Caki2 (cell line): ENCODE measurements around the gene PKP3. TPM values are rescaled to one million over a fixed set of nuclear protein-coding genes. Genes with fewer than 3 reads are reported as not detected.
"Not testable (repeated sequence)": the region's sequence is repeated elsewhere in the genome, so short reads cannot be mapped to it uniquely, and the experiment has no call there.

Source experiments
- DNase-seq: peaks from one replicate; pipeline ENCODE4 v3.0.0-alpha.2; 2015; ENCODE audit warnings: low read depth
- in situ Hi-C: cut with HindIII; loops from 2 replicates; pipeline ENCODE4 v1.10.0; 2016; ENCODE audit warnings: low sequenced_read_pairs, low pct_unique_long_range_greater_than_20kb, mixed read lengths
- total RNA-seq: library from RNA; depleted of rRNA; stranded (reverse); fragments of >200 nt; shearing (Covaris generic); gene quantifications from 2 replicates; pipeline ENCODE4 v1.2.3, GENCODE V29; 2014; ENCODE audit warnings: low replicate concordance

PKP3 gene
- total RNA-seq, 1 experiment from 2014 or later, result 70.7 TPM

- in situ Hi-C loops, result no loop called here
- no peak for DNase-seq
Observed at GRCh38 chr11:432501-433100, 38.6 kb downstream of the PKP3 start.

- in situ Hi-C loops, result no loop called here
- DNase-seq, result no peak
Observed at GRCh38 chr11:433111-433510, 39.1 kb downstream of the PKP3 start.

DNA sequence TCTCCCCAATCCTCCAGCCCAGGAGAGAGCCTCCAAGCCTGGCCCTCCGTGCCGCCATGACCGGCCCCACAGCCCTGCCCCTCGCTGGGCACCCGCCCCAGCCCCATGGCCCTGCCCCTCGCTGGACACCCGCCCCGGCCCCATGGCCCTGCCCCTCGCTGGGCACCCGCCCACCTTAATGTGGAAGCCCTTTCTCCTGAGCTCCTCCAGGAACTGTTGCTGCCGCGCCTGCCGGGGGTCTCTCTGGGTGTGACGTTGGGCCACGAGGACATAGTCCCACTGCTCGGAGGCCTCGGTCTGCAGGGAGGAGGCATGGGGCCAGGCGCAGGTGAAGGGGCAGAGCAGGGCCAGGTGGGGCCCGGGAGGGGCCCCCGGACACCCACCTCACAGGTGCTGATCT, 39.6 kb downstream of the PKP3 start:
- no peak for DNase-seq
- in situ Hi-C loops, result no loop called here

DNA sequence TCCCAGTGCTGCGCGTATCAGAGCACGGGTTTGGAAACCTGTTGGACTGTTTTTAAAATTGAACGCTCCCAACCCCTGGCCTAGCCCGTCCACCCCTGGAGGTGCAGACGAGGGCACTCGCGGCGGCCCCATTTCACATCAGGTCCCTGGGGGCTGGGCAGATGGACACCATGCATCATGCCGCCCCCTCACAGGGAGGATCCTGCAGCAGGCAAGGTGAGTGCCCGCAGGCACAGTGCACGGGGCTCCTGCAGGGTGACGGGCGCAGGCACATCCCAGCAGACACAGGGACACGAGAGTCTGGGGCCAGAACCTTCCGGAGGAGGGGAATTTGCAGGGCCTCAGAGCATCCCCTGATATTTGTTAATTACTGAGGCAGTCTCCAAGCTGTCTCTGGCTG, 40.5 kb downstream of the PKP3 start:
- in situ Hi-C loops, result no loop called here
- DNase-seq, result no peak

GRCh38 chr11:434999-435740, 41.2 kb downstream of the PKP3 start:
- DNase-seq, in situ Hi-C loops: not testable (repeated sequence)

DNA sequence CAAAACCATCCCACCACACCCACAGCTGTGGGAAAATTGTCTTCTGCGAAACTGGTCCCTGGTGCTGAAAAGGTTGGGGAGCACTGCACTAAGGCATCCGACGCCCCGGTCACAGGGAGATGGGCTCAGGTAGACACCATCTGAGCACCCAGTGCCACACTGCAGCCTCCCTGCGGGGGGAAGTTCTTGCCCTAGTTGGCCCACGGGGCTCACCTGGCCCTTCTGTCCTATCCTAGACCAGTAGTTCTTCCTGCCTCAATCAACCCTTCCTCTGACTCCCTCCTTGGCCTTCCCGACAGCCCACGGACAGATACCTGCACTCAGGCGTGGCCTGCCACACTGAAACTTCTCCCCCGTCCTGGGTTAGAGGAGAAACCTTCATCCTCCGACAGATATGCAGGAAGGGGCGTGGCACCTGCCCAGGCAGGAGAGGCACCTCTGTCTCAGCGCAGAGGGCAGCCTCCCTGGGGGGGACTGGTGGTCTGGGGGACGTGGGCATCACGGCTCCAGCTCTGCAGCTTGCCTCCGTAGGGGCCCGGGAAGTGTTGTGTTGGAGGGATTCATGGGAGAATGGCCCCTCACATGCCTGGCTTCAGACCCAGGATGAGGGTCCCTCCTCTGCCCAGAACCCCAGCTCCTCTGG, 43.3 kb downstream of the PKP3 start:
- in situ Hi-C loops, result no loop called here
- no peak for DNase-seq

DNA sequence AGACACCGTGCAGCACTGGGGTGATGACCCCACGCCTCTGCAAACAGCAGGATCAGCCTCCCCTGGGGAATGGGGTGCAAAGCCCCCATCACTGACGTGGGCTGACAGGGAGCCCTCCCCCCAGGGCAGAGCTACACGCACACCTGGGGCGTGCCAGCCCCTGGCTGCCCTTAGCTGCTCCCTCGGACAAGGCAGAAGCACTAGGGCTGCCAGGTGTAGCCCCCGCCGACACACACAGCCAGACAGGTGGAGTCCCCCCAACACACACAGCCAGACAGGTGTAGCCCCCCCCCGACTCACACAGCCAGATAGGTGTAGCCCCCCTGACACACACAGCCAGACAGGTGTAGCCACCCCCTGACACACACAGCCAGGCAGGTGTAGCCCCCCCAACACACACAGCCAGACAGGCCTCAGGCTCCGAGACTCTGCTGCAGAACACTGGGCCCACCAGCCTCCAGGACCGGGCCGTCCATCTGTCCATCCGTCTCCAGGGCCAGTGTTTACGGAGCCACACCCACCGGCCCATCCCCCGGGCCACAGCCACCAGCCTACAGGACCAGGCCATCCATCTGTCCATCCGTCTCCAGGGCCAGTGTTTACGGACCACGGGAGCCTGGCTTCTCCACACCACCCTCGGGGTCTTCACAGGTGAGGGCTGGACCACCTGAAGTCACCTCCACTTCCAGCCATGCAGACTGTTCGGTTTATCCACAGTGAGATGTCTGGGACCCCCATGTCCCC, 44.3 kb downstream of the PKP3 start:
- in situ Hi-C loops, result no loop called here

GRCh38 chr11:439315-440064, 45.5 kb downstream of the PKP3 start:
- DNase-seq, result no peak
- in situ Hi-C loops, result no loop called here

More for the DNA sequence above, 44.3 kb downstream of the PKP3 start:
- DNase-seq, result no peak

DNA sequence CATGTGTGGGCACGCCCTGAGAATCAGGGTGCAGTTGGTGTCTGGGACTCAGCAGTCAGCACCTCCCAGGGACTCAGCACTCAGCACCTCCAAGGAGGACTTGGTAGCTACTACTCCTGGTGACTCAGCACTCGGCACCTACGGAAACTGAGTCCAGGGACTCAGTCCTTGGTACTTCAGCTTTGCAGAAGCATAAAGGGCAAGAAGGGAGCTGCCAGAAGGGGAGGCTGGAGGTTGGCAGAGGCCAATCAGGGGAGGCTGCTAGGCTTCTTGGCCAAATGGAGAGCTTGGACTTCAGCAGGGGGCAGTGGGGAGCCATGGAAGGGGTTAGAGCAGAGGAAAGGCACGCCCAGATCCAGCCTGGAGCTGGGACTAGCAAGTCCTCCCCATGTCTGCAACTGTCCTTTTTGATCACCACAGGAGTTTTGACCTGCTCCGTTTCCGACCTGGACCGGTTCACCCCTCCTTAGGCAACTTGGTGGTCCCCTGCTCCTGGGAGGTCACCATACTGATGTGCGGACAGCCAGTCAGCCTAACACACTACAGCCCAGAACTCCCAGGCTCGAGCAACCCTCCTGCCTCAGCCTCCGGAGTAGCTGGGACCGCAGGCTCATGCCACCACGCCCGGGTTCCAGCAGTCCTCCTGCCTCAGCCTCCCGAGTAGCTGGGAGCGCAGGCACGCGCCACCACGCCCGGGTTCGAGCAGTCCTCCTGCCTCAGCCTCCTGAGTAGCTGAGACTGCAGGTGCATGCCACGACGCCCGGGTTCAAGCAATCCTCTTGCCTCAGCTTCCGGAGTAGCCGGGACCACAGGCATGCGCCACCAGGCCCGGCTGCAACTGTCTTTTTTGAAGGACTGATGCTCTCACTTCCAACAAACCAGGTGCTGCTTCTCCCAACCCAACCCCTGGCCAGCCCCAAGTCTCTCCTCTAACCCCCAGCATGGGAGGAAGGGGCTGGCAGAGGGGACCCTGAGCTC, 46.3 kb downstream of the PKP3 start:
- no peak for DNase-seq
- in situ Hi-C loops, result no loop called here

- in situ Hi-C loops, result no loop called here
Observed at GRCh38 chr11:441043-441417, 47.0 kb downstream of the PKP3 start.

GRCh38 chr11:441418-442274, 47.6 kb downstream of the PKP3 start, which contains the start of gene ANO9:
Gene ANO9, minus strand, starts transcription at chr11:442011. Its CDS starts 85 bp downstream, at chr11:441926.
- in situ Hi-C loops, result no loop called here
- DNase-seq, result no peak

More at GRCh38 chr11:441043-441417, 47.0 kb downstream of the PKP3 start:
- no peak for DNase-seq

GRCh38 chr11:442611-443081, 48.6 kb downstream of the PKP3 start:
- no peak for DNase-seq
- in situ Hi-C loops, result no loop called here

GRCh38 chr11:443542-444199, 49.7 kb downstream of the PKP3 start:
- DNase-seq, result no peak
- in situ Hi-C loops, result no loop called here

GRCh38 chr11:444396-445144, 50.6 kb downstream of the PKP3 start:
- DNase-seq, result peak; percentile 38
- in situ Hi-C loops, result no loop called here
